Osteocyte (in vitro differentiated cells): ENCODE results near the gene ADAMTSL2. TPM values are rescaled to one million over a fixed set of nuclear protein-coding genes. Genes with fewer than 3 reads are reported as not detected.

Experiments
- DNase-seq: peaks from one replicate; pipeline ENCODE4 v3.0.0; 2021; ENCODE audit warnings: mixed read lengths; ENCODE audit not compliant: unreplicated experiment; ENCODE audit errors: extremely low spot score
- H3K27ac Mint-ChIP-seq: one replicate; pipeline ENCODE4 v1.8.0; 2021; ENCODE audit warnings: mild to moderate bottlenecking, mixed read lengths; ENCODE audit not compliant: unreplicated experiment
- H3K27me3 Mint-ChIP-seq: one replicate; pipeline ENCODE4 v1.8.0; 2021; ENCODE audit warnings: mixed read lengths; ENCODE audit not compliant: unreplicated experiment
- H3K36me3 Mint-ChIP-seq: one replicate; pipeline ENCODE4 v1.8.0; 2021; ENCODE audit warnings: mixed read lengths; ENCODE audit not compliant: unreplicated experiment
- H3K4me1 Mint-ChIP-seq: one replicate; pipeline ENCODE4 v1.8.0; 2021; ENCODE audit warnings: mixed read lengths; ENCODE audit not compliant: unreplicated experiment
- H3K4me3 Mint-ChIP-seq: one replicate; pipeline ENCODE4 v1.8.0; 2021; ENCODE audit warnings: mild to moderate bottlenecking, moderate library complexity, mixed read lengths; ENCODE audit not compliant: unreplicated experiment
- H3K9me3 Mint-ChIP-seq: one replicate; pipeline ENCODE4 v1.8.0; 2021; ENCODE audit warnings: mixed read lengths; ENCODE audit not compliant: unreplicated experiment
- total RNA-seq: library from RNA; stranded (reverse); gene quantifications from 2 replicates; pipeline ENCODE4 v1.2.1, GENCODE V29; 2021
- TF ChIP-seq, protein P1 (sequence below): fragments of 200-600 bp; sonication (generic); IDR thresholded peaks from 2 replicates; pipeline ENCODE4 v1.5.0; 2021; ENCODE audit warnings: antibody characterized with exemption, mild to moderate bottlenecking, moderate library complexity

Gene ADAMTSL2
- total RNA-seq, 1 donor from 2014 or later: 0.11 TPM

GRCh38 chr9:133598978-133599377 lies 64.5 kb downstream of the ADAMTSL2 start:
- DNase-seq: no peak
- H3K36me3 Mint-ChIP-seq: no peaks in the 10 kb centered on the region
- no peak overlapping the region for H3K4me3 Mint-ChIP-seq
- peaks cover 9% of the 10 kb centered on the region for H3K9me3 Mint-ChIP-seq
- TF ChIP-seq, protein P1, sequence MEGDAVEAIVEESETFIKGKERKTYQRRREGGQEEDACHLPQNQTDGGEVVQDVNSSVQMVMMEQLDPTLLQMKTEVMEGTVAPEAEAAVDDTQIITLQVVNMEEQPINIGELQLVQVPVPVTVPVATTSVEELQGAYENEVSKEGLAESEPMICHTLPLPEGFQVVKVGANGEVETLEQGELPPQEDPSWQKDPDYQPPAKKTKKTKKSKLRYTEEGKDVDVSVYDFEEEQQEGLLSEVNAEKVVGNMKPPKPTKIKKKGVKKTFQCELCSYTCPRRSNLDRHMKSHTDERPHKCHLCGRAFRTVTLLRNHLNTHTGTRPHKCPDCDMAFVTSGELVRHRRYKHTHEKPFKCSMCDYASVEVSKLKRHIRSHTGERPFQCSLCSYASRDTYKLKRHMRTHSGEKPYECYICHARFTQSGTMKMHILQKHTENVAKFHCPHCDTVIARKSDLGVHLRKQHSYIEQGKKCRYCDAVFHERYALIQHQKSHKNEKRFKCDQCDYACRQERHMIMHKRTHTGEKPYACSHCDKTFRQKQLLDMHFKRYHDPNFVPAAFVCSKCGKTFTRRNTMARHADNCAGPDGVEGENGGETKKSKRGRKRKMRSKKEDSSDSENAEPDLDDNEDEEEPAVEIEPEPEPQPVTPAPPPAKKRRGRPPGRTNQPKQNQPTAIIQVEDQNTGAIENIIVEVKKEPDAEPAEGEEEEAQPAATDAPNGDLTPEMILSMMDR: no peak
- H3K4me1 Mint-ChIP-seq: no peaks in the 10 kb centered on the region
- peaks cover 4% of the 10 kb centered on the region for H3K27me3 Mint-ChIP-seq
- H3K27ac Mint-ChIP-seq: no peak overlapping the region

GRCh38 chr9:133599470-133600173 lies 65.1 kb downstream of the ADAMTSL2 start:
- Mint-ChIP-seq H3K9me3 (peaks cover 9% of the 10 kb centered on the region), H3K36me3 (no peaks in the 10 kb centered on the region), H3K27me3 (peaks cover 9% of the 10 kb centered on the region), H3K27ac (no peak overlapping the region), H3K4me1 (no peaks in the 10 kb centered on the region), H3K4me3 (no peak overlapping the region)
- no peak for DNase-seq
- TF ChIP-seq, protein P1: no peak

GRCh38 chr9:133600739-133601138 lies 66.2 kb downstream of the ADAMTSL2 start:
- H3K36me3 Mint-ChIP-seq: no peaks in the 10 kb centered on the region
- no peak for DNase-seq

GRCh38 chr9:133601746-133602145 lies 67.2 kb downstream of the ADAMTSL2 start:
- DNase-seq: no peak
- H3K4me3 Mint-ChIP-seq: no peak overlapping the region

More at GRCh38 chr9:133600739-133601138, 66.2 kb downstream of the ADAMTSL2 start:
- peaks cover 9% of the 10 kb centered on the region for H3K9me3 Mint-ChIP-seq
- H3K27me3 Mint-ChIP-seq: peaks cover 16% of the 10 kb centered on the region
- no peaks in the 10 kb centered on the region for H3K4me1 Mint-ChIP-seq
- H3K27ac Mint-ChIP-seq: no peak overlapping the region
- H3K4me3 Mint-ChIP-seq: no peak overlapping the region
- TF ChIP-seq, protein P1: no peak

DNA sequence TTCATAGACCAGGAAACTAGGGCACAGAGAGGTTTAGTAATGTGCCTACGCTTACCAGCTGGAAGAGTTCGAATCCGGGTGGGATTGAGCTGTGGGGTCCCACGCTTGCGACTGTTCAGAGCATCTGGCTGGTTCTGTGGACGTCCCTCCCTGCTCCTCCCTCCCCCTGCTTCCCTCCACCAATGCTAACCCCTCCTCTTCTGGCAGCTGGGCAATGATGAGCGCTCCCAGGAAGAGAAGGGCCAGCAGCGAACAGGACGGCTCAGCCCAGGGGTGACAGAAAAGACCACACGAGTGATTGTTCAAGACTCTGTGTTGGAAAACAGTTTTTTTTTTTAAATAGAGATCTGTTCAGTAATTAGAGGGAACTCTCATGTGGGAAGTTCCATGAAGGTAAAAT lies 67.8 kb downstream of the ADAMTSL2 start:
- H3K27ac Mint-ChIP-seq: no peak overlapping the region
- TF ChIP-seq, protein P1: no peak
- no peak for DNase-seq
- peaks cover 28% of the 10 kb centered on the region for H3K27me3 Mint-ChIP-seq
- no peaks in the 10 kb centered on the region for H3K4me1 Mint-ChIP-seq
- H3K36me3 Mint-ChIP-seq: no peaks in the 10 kb centered on the region
- peaks cover 3% of the 10 kb centered on the region for H3K9me3 Mint-ChIP-seq
- H3K4me3 Mint-ChIP-seq: no peak overlapping the region

More at GRCh38 chr9:133601746-133602145, 67.2 kb downstream of the ADAMTSL2 start:
- Mint-ChIP-seq H3K36me3 (no peaks in the 10 kb centered on the region), H3K4me1 (no peaks in the 10 kb centered on the region), H3K27me3 (peaks cover 22% of the 10 kb centered on the region), H3K9me3 (peaks cover 8% of the 10 kb centered on the region), H3K27ac (no peak overlapping the region)
- TF ChIP-seq, protein P1: no peak
